LNCAP (cell line): ENCODE measurements around the gene MRPS22.

Source experiments
- TF ChIP-seq, protein P1 (sequence below): fragments of 450-650 bp; IDR thresholded peaks from 2 replicates; pipeline ENCODE4 v1.5.1; 2017; ENCODE audit warnings: mild to moderate bottlenecking

MRPS22 gene

GRCh38 chr3:139307601-139308555 lies 35.9 kb upstream of the MRPS22 start:
- TF ChIP-seq, protein P1, sequence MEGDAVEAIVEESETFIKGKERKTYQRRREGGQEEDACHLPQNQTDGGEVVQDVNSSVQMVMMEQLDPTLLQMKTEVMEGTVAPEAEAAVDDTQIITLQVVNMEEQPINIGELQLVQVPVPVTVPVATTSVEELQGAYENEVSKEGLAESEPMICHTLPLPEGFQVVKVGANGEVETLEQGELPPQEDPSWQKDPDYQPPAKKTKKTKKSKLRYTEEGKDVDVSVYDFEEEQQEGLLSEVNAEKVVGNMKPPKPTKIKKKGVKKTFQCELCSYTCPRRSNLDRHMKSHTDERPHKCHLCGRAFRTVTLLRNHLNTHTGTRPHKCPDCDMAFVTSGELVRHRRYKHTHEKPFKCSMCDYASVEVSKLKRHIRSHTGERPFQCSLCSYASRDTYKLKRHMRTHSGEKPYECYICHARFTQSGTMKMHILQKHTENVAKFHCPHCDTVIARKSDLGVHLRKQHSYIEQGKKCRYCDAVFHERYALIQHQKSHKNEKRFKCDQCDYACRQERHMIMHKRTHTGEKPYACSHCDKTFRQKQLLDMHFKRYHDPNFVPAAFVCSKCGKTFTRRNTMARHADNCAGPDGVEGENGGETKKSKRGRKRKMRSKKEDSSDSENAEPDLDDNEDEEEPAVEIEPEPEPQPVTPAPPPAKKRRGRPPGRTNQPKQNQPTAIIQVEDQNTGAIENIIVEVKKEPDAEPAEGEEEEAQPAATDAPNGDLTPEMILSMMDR = no peak

GRCh38 chr3:139308560-139308959 lies 35.3 kb upstream of the MRPS22 start:
- TF ChIP-seq, protein P1 = no peak

GRCh38 chr3:139309061-139309591 lies 34.7 kb upstream of the MRPS22 start:
- TF ChIP-seq, protein P1 = no peak

GRCh38 chr3:139309880-139310279 lies 33.9 kb upstream of the MRPS22 start:
- TF ChIP-seq, protein P1 = no peak

DNA sequence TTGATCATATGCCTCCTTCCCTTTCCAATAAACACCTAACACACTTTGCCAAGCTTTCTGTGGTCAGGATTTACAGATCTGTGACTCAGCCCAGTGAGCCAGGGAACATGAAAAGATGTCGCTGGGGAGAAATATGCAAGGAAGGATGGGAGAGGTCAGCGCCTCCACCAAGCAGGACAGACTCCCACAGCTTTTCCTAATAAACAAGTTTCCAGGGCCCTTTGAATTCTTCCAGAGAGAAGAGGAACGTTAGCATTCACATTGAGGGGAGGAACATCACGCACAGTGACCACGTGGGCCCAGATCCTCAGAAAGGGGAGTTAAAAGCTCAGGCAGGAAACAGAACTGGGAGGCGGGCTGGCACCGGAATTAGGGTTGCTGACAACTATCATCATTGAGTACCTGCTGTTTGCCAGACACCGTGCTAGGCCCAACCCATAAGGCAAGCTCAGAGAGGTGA lies 33.3 kb upstream of the MRPS22 start:
- TF ChIP-seq, protein P1 = no peak

GRCh38 chr3:139311557-139311956 lies 32.3 kb upstream of the MRPS22 start:
- TF ChIP-seq, protein P1 = no peak

DNA sequence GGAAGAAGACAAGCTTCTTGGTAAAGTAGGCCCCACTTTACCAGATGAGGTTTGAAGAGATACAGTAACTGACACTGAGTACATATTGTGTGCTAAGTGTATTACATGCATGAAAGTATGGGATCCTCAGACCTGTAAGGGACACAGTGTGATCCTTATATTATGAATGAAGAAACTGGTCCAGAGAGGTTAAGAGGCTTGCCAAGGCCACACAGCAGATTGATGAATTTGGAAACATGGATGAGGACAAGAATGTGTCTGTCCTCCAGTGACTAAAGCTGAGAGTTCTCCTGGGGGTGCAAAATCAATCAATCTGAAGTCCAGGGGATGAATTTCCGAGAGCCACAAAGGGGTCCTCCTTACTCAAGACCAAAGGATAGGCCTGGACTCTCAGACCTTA lies 31.4 kb upstream of the MRPS22 start:
- TF ChIP-seq, protein P1 = no peak
